Urinary bladder (tissue), 4 donors: ENCODE results near the gene PDCD4. TPM values are rescaled to one million over a fixed set of nuclear protein-coding genes. Genes with fewer than 3 reads are reported as not detected.

Experiments
- DNase-seq: peaks from one replicate; pipeline ENCODE4 v3.0.0-alpha.2; 2015; ENCODE audit errors: extremely low spot score
- H3K27ac ChIP-seq: one replicate; pipeline ENCODE4 v1.5.1; 2013; ENCODE audit warnings: low read depth, mild to moderate bottlenecking, moderate library complexity
- H3K36me3 ChIP-seq: one replicate; pipeline ENCODE4 v1.6.1; 2013; ENCODE audit warnings: mild to moderate bottlenecking, moderate library complexity; ENCODE audit not compliant: insufficient read depth
- H3K4me1 ChIP-seq: one replicate; pipeline ENCODE4 v1.6.1; 2013; ENCODE audit warnings: mild to moderate bottlenecking, moderate library complexity; ENCODE audit not compliant: insufficient read depth
- H3K4me3 ChIP-seq: one replicate; pipeline ENCODE4 v1.5.1; 2013; ENCODE audit warnings: low read depth, low read length
- WGBS: extraction: QIAGEN DNeasy Blood & Tissue Kit; methylation state at CpG from one replicate; pipeline ENCODE4 v1.1.7; 2013; 5-methylcytosine and 5-hydroxymethylcytosine counted together
- polyA plus RNA-seq: library from polyadenylated mRNA; stranded (reverse); fragments of 200-250 nt; gene quantifications from one replicate; pipeline ENCODE4 v1.2.3, GENCODE V29; 2013
- total RNA-seq: library from RNA; depleted of rRNA; stranded (reverse); fragments of >200 nt; gene quantifications from one replicate; pipeline ENCODE4 v1.2.3, GENCODE V29; 2014
- donor health status: healthy with polysubstance abuse.
- donor health status: healthy.

Gene PDCD4
- total and polyA plus RNA-seq, 2 donors: 81.0 to 148 TPM

DNA sequence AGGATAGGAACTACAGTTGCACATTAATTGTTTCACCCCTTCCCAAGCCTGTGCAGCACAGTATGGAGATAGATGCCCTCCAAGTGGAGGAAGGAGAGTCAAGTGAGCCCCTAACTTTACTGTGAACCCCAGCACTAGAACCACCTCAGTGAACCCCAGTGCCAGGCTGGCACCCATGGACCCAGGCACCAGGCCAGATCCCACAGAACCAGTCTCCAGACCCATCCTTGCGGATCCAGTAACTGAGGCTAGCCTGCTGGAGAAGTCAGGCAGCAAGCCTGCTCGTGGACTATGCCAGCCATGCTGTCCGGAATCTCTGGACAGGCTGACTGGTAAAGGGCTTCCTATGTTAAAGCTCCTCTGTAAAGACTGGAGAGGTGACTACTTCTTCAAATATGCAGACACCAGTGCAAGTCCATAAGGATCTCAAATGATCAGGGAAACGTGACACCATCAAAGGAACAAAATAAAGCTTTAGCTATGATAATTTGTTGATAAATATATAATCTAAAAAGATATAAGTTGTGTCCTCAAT lies 75.4 kb downstream of the PDCD4 start:
- DNase-seq: no peak
- no peak overlapping the region for H3K4me3 ChIP-seq
- peaks cover 1% of the 10 kb centered on the region for H3K36me3 ChIP-seq
- H3K4me1 ChIP-seq: no peaks in the 10 kb centered on the region
- no peak overlapping the region for H3K27ac ChIP-seq
- WGBS: 83% methylated on average over 4 of the region's 4 CpGs

Other genes starting within 250 kb of the PDCD4 start
- 2.3 TPM for gene RBM20, start 227.6 kb upstream of the PDCD4 start, total RNA-seq
- 0.68 TPM for gene RBM20, start 227.6 kb upstream of the PDCD4 start, polyA plus RNA-seq
- gene BBIP1, start 47.3 kb downstream of the PDCD4 start, total RNA-seq: 57.9 TPM
- 28.7 TPM for gene BBIP1, start 47.3 kb downstream of the PDCD4 start, polyA plus RNA-seq
- 109 TPM for gene SHOC2, start 47.7 kb downstream of the PDCD4 start, total RNA-seq
- gene SHOC2, start 47.7 kb downstream of the PDCD4 start, polyA plus RNA-seq: 25.7 TPM
- 3.6 TPM for gene ADRA2A, start 205.1 kb downstream of the PDCD4 start, total RNA-seq
- gene ADRA2A, start 205.1 kb downstream of the PDCD4 start, polyA plus RNA-seq: 15.0 TPM